H54 (cell line): ENCODE measurements around the gene HTR3A.

Experiments used
- DNase-seq: peaks from one replicate; pipeline ENCODE4 v3.0.0; 2011; ENCODE audit warnings: low spot score, mixed read lengths; ENCODE audit not compliant: insufficient read length
- FAIRE-seq: peaks from 3 replicates; lab custom pipeline; 2011; peaks lifted over from hg19 to GRCh38; lab: Jason Lieb, UNC
- POLR2A ChIP-seq: IDR thresholded peaks from 2 replicates; pipeline ENCODE4 v1.6.1; 2011; ENCODE audit warnings: low read depth, mild to moderate bottlenecking, low read length

The HTR3A gene

DNA sequence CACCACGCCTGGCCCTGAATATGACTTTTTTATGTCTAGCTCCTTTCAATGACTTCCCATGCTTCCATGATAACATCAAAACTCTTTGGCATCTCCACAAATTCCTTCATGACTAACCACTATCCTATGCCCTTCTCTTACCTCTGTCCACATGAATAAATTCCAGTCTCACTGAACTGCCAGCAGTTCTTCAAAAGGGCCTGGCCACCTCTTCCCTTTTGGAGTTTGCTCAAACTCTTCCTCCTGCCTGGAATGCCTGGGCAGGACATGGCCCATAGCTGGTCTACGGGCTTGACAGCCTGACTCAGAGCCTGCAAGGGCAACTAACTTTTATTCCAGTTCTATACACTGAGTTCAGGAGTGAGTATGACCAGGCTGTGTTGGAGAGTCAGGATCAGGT, 42.8 kb downstream of the HTR3A start:
- no peak for DNase-seq
- no peak for TF ChIP-seq POLR2A
- FAIRE-seq = no peak

DNA sequence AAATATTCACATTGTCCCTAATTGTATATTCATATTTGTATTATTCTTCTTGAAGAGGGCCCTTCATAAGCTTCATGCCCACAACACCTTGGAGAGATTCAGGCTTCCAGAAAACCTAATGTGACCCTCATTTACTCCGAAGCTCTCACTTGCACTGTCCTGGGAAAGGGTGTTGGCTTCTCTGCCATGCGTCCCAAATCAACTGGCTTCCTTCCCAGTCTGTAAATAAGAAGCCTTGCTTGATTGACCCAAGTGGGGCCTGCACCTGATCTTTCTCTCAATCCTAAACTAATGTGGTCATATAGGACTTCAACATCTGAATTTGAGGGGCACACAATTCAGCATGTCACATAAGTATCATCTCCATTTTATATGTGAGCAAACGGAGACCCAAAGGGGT, 44.1 kb downstream of the HTR3A start:
- no peak for FAIRE-seq
- TF ChIP-seq POLR2A = no peak
- no peak for DNase-seq

DNA sequence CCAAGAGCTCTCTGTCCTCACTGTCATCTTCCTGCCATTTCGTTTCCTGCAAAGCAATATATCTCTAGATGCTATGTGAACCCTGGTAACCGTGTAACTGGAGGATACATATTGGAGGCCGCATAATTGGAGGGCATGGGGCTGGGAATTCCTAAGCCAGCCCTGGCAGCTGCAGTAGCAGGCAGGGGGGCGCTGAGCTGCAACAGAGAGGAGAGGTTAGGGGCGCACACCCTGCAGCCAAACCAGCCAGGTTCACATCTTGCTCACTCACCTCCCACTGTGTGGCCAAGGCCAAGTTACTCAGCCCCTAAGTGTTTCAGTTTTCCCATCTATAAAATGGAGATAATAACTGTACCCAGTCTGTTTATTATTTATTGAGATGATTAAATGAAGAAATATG, 44.7 kb downstream of the HTR3A start:
- DNase-seq (no peak), FAIRE-seq (no peak)
- TF ChIP-seq POLR2A = no peak

DNA sequence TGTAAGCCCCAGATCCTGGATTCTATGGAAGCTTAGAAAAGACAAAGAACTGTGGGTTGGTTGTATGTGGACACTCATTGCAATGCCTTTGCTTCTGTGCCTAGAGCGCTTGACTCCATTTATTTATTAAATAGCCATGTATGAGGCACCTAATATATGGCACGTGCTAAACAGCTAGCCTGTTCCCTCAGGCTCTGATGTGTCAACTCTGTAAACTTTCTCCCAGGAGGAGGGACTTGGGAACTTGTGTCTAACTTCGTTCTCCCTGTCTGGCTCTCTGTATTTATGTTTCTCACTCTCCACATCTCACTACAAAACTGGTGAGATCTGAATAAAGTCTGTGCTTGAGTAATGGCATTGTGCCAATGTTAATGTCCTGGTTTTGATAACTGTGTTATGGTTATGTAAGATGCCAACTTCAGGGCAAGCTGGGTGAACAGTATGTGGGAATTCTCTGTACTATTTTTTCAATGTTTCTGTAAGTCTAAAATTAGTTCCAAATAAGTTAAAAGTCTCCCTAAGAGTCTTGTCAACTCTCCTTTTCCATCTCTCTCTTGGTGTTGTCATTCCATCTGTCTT, 50.5 kb downstream of the HTR3A start:
- FAIRE-seq = no peak
- no peak for TF ChIP-seq POLR2A
- no peak for DNase-seq

GRCh38 chr11:114026355-114026754, 51.4 kb downstream of the HTR3A start:
- no peak for DNase-seq
- FAIRE-seq = no peak
- no peak for TF ChIP-seq POLR2A

GRCh38 chr11:114027391-114027790, 52.5 kb downstream of the HTR3A start:
- TF ChIP-seq POLR2A = no peak
- FAIRE-seq = no peak

GRCh38 chr11:114027926-114028325, 53.0 kb downstream of the HTR3A start:
- FAIRE-seq (no peak), DNase-seq (no peak)
- no peak for TF ChIP-seq POLR2A

More at GRCh38 chr11:114027391-114027790, 52.5 kb downstream of the HTR3A start:
- DNase-seq = no peak

DNA sequence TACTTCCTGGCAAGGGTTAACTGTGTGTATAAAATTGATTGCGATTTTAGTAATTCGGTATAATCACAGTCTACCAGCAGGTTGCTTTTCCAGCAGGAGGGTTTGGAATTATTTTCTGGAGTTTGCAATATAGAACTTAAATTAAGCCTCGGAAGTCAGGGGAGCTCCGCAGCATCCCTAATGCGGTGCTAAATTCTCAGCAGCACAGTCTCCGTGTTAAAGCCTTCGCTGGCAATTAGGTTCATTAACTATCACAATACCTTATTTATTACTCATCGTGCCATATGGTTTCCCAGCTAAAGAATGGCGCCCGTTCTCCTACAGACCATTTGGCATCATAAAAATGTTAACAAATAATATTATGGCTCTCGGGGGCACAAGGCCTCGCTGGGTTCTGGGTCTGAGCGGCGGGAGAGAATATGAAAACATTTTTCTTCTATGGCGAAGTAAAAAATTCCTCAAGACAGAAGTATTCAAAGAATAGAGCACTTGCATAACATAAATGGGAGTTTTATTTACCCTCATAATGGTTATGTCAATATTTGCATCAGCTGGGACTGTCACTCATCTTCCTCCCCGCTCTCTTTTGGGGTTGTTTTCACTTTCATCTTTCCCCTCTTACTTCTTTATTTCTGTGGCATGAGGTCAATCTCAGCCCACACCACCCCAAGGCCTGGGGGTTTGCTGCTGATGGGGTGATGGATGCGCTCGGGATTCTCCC, 56.5 kb downstream of the HTR3A start:
- TF ChIP-seq POLR2A = no peak
- DNase-seq = no peak
- no peak for FAIRE-seq

- no peak for FAIRE-seq
- DNase-seq = no peak
- TF ChIP-seq POLR2A = no peak
Observed at GRCh38 chr11:114031967-114032320, 57.0 kb downstream of the HTR3A start.

DNA sequence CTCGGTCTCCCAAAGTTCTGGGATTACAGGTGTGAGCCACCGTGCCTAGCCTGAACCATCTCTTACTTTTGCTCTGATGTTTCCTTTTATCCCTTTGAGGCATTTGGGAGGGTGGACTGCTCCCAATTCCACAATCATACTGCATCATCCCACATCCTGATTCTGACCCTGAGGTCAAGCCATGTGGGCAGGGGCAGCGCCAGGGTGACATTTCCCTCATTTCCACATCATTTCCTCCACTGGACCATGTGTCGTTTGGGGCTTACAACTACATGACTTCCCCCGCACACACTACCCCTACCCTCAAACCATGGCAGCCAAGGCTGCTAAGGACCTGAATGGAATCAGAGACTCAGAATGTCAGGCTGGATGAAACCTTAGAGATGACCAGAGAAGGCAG, 58.2 kb downstream of the HTR3A start:
- TF ChIP-seq POLR2A = no peak
- no peak for DNase-seq
- no peak for FAIRE-seq

GRCh38 chr11:114033572-114033971, 58.7 kb downstream of the HTR3A start:
- no peak for DNase-seq
- TF ChIP-seq POLR2A = no peak
- FAIRE-seq = no peak

GRCh38 chr11:114034956-114035355, 60.0 kb downstream of the HTR3A start:
- FAIRE-seq (no peak), DNase-seq (no peak)
- no peak for TF ChIP-seq POLR2A

GRCh38 chr11:114036147-114036811, 61.4 kb downstream of the HTR3A start:
- FAIRE-seq = peak; percentile 27
- DNase-seq = peak; percentile 44
- no peak for TF ChIP-seq POLR2A

- DNase-seq (no peak), FAIRE-seq (no peak)
- no peak for TF ChIP-seq POLR2A
Observed at GRCh38 chr11:114036958-114037357, 62.0 kb downstream of the HTR3A start.

DNA sequence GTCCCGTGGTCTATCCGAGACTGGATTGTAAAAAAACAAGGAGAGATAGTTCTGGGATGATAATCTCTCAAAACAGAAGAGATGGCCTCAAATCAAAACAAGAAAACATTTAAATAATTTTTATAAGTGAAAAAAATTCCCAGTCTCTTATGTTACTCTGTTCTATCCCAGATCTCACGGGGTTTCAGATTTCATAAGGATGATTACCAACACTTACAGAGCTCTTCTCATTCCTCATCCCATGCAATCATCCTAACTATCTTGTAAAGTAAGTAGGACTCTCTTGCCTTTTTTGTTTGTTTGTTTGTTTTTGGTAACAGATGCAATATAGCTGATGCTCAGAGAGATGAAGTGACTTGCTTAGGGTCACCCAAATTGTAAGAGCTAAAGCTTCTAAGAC, 64.6 kb downstream of the HTR3A start:
- no peak for TF ChIP-seq POLR2A
- no peak for DNase-seq
- no peak for FAIRE-seq
